ENCODE measurements around the gene CNOT9.

CNOT9 gene

DNA sequence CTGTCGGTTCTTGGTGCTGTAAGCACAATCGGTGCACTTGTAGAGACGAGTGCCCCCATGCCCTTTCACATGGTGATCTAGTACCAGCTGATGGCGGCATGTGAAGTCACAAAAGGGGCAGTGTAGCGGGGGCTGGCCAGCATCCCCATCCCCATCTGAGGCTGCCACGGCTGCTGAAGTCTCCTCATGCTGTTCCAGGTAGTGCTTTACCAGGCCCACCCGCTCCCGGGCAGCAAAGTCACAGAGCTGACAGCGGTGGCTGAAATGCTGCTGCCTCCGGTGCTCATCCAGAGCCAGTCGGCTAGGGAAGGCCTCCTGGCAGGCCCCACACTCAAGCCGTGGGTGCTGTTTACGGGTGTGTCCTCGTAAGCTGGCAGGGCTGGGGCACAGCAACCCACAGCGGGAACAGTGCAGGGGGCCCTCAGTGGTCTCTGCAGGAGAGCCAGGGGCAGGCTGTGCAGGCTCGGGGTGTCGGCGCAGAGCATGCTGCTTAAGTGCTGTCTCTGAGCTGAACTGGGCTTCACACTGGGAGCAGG, 73.5 kb downstream of the CNOT9 start:
- TF ChIP-seq, protein P1, sequence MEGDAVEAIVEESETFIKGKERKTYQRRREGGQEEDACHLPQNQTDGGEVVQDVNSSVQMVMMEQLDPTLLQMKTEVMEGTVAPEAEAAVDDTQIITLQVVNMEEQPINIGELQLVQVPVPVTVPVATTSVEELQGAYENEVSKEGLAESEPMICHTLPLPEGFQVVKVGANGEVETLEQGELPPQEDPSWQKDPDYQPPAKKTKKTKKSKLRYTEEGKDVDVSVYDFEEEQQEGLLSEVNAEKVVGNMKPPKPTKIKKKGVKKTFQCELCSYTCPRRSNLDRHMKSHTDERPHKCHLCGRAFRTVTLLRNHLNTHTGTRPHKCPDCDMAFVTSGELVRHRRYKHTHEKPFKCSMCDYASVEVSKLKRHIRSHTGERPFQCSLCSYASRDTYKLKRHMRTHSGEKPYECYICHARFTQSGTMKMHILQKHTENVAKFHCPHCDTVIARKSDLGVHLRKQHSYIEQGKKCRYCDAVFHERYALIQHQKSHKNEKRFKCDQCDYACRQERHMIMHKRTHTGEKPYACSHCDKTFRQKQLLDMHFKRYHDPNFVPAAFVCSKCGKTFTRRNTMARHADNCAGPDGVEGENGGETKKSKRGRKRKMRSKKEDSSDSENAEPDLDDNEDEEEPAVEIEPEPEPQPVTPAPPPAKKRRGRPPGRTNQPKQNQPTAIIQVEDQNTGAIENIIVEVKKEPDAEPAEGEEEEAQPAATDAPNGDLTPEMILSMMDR (IDR thresholded peaks at IDR 0.05; ENCODE audit: low read depth, low read length), result no peak
- H3K4me3 ChIP-seq (replicated peaks in 1 of 2; ENCODE audit: low read depth in 2 of 2, low read length in 2 of 2), result no peak overlapping the region
- no peak for DNase-seq (ENCODE audit: low read depth in 2 of 2)

DNA sequence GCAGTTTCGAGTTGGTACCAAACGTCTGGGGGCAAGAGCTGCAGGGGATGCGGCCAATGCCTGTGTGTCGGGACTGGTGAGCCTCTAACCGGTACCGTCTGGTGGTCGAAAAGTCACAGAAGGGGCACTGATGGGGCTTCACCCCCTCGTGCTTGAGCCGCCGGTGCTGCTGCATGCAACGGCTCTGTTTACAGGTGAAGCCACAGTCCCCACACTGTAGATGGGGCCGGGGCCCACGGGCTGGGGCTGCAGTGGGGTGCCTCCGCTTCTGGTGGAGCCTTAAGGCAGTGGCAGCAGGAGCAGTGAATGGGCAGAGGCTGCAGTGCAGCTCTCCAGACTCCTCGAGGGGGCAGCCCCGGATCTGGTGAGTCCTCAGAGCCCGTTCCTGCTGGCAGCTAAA, 74.1 kb downstream of the CNOT9 start:
- TF ChIP-seq, protein P1 (IDR thresholded peaks at IDR 0.05; ENCODE audit: low read depth, low read length), result no peak
- H3K4me3 ChIP-seq (replicated peaks in 1 of 2; ENCODE audit: low read depth in 2 of 2, low read length in 2 of 2), result no peak overlapping the region
- no peak for DNase-seq (ENCODE audit: low read depth in 2 of 2)

DNA sequence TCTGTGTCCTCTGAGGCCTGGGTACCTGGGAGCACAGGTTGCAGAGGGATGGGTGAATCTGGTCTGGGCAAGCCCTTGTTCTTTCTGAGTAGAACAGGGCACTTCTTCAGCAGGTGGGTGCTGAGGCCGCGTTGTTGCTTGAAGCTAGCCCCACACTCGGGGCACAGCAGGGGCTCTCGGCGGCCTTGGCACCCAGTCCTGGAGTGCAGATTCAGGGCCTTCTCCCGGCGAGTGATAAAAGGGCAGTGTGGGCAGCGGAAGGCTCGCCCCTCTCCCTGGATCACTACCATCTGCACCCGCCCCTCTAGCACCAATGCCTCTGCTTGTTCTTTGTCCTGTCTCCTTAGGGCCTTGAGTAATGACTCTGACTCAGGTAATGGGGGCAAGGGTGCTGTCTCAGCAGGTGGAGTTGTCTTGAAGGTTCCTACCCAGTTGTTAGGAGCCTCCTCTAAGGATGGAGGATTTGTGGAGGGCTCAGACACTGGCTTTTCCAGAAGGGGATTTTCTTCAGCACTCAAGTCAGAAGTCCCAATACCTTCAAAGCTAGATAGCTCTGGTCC, 75.2 kb downstream of the CNOT9 start:
- H3K4me3 ChIP-seq (replicated peaks in 1 of 2; ENCODE audit: low read depth in 2 of 2, low read length in 2 of 2), result no peak overlapping the region
- TF ChIP-seq, protein P1 (IDR thresholded peaks at IDR 0.05; ENCODE audit: low read depth, low read length), result no peak
- no peak for DNase-seq (ENCODE audit: low read depth in 2 of 2)

DNA sequence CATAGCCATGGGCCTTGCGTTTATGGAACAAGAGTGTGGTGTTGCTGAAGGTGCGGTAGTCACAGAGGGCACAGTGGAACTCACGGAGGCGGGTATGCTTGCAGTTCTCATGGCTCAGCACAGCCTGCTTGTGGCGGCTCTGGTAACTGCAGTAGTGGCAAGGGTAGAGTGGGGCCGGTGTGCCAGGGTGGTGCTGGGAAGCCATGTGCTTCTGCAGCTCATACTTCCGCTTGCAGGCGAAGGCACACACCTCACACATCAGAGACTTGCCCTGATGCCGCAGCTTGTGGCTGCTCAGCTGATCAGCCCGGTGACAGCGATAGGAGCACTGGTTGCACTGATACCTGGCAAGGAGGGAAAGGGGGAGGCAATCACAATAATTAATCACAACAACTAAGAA, 76.1 kb downstream of the CNOT9 start:
- TF ChIP-seq, protein P1 (IDR thresholded peaks at IDR 0.05; ENCODE audit: low read depth, low read length), result no peak
- DNase-seq (ENCODE audit: low read depth in 2 of 2), result no peak
- H3K4me3 ChIP-seq (replicated peaks in 1 of 2; ENCODE audit: low read depth in 2 of 2, low read length in 2 of 2), result no peak overlapping the region

DNA sequence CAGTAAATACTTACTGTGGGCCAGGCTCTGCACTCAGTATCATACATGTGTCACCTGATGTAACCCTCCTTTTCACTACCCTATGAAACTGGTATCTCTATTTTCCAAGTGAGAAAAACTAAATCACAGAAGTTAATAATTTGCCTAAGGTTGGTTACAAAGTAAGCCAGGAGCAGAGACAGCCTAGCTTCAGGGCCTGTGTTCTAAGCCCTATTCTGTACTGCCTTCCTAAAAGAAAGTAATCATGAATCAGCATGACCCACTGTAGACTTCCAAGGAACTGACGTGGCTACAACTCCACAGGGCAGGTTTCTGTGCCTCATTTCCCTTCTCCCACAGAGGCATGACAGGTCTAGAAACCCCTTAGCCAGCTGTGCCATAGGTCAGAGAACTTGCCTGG, 76.5 kb downstream of the CNOT9 start:
- TF ChIP-seq, protein P1 (IDR thresholded peaks at IDR 0.05; ENCODE audit: low read depth, low read length), result no peak
- H3K4me3 ChIP-seq (replicated peaks in 1 of 2; ENCODE audit: low read depth in 2 of 2, low read length in 2 of 2), result no peak overlapping the region
- DNase-seq (ENCODE audit: low read depth in 2 of 2), result peak; percentile 45 to 86

Measured in cardiac fibroblast (primary cell).